ENCODE results near the gene PRPF39. TPM values are rescaled to one million over a fixed set of nuclear protein-coding genes. Genes with fewer than 3 reads are reported as not detected.

The PRPF39 gene, protein sequence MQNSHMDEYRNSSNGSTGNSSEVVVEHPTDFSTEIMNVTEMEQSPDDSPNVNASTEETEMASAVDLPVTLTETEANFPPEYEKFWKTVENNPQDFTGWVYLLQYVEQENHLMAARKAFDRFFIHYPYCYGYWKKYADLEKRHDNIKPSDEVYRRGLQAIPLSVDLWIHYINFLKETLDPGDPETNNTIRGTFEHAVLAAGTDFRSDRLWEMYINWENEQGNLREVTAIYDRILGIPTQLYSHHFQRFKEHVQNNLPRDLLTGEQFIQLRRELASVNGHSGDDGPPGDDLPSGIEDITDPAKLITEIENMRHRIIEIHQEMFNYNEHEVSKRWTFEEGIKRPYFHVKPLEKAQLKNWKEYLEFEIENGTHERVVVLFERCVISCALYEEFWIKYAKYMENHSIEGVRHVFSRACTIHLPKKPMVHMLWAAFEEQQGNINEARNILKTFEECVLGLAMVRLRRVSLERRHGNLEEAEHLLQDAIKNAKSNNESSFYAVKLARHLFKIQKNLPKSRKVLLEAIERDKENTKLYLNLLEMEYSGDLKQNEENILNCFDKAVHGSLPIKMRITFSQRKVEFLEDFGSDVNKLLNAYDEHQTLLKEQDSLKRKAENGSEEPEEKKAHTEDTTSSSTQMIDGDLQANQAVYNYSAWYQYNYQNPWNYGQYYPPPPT
- total RNA-seq, result 48.1 and 50.5 TPM in 2 replicates

DNA sequence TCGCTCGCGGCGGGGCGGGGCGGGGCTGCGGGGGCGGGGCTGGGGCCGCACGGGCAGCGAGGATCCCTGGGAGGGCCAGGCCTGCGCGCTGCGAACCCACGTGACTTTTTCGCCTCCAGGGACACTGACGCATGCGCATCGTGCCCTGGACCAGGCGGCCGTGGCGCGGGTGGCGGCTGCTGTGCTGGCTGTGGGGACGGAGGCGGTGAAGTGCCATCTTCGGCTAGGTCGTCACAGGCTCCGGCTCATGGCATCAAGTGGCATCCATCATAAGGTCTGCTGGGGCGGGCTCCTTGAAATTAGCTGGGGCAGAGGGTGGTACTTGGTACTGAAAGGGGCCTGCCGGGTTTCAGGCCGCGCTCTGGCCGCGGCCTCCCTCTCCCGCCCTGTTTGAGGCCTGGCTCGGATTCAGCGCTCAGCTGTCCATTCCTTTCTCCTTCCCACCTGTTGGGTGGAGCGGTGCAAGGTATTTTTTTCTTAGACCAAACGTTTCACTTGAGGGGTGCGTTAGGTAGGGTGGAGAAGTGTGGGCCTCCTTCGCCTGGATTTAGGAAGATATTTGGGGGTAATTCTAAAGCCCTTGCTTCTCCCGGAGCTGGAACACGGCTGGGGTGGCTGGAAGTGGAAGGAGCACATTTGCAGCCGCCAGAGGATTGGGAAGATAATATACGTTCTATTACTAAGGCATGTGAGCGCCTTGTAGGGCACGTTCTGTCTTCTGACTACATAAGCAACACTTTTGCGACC is at the start of gene PRPF39:
PRPF39 (plus strand) TSS at position 141 of the 747 bp plus-strand sequence. CDS start 11,124 bp downstream, outside the sequence.
- peaks cover 25% of the 10 kb centered on the region for H3K36me3 Mint-ChIP-seq (ENCODE audit: low read depth)
- DNase-seq, result peak; percentile 99
- peaks cover 35% of the 10 kb centered on the region for H3K4me1 Mint-ChIP-seq
- intact Hi-C loops (cut with micrococcal nuclease), result loop anchor here (1.0 to 2.0 kb wide), 4 partner anchors 50 to 187 kb away; partner anchors contain the start of genes FKBP3, MIS18BP1 and TOGARAM1
- H3K4me3 Mint-ChIP-seq, result peak within 1 kb of the TSS; percentile 98
- peak within 1 kb of the TSS; percentile 98 for H3K27ac Mint-ChIP-seq
- no peaks in the 10 kb centered on the region for H3K9me3 Mint-ChIP-seq
- no peaks in the 10 kb centered on the region for H3K27me3 Mint-ChIP-seq

DNA sequence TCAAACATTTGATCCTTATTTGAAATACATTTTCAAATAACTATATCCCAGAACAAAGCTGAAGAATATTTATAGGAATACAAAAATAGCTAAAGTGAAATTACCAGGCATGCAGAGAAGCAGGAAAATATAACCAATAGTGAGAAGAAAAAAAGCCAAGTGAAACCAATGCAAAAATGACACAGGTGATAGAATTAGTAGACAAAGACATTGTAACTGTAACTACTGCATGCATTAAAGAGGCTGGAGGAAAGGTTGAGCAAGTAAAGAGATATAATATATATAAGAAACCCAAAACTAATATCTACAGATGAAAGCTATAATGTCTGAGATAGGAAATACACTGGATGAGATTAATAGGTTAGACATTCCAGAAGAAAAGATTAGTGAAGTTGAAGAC is 49.2 kb upstream of the PRPF39 start:
- intact Hi-C loops (cut with micrococcal nuclease), result no loop called here
- Mint-ChIP-seq H3K27ac (no peak overlapping the region), H3K36me3 (ENCODE audit: low read depth) (peaks cover 34% of the 10 kb centered on the region), H3K27me3 (no peaks in the 10 kb centered on the region), H3K4me1 (no peaks in the 10 kb centered on the region), H3K4me3 (no peak overlapping the region), H3K9me3 (no peaks in the 10 kb centered on the region)
- no peak for DNase-seq

DNA sequence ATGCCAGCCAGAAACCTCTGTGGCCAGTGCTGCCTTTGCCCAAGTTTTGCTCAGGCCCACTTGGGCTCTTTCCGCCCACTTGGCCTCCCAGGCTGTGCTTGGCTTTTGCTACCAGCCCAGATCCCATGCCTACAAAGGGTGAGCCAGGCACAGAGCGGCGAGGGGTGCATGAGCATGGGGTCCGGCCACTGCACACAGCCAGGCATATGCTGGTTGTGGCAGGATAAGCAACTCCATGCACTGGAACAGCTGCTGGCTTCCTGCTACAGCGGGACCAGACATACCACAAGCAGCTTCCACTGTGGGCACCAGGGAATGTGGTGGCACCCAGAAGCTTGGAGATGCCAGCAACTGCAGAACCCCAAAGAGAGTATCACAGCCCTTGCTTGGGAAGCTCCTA is 45.7 kb upstream of the PRPF39 start:
- DNase-seq, result no peak
- Mint-ChIP-seq H3K4me1 (no peaks in the 10 kb centered on the region), H3K9me3 (peaks cover 4% of the 10 kb centered on the region), H3K4me3 (no peak overlapping the region), H3K36me3 (ENCODE audit: low read depth) (peaks cover 37% of the 10 kb centered on the region), H3K27ac (no peak overlapping the region), H3K27me3 (no peaks in the 10 kb centered on the region)
- intact Hi-C loops (cut with micrococcal nuclease), result no loop called here

DNA sequence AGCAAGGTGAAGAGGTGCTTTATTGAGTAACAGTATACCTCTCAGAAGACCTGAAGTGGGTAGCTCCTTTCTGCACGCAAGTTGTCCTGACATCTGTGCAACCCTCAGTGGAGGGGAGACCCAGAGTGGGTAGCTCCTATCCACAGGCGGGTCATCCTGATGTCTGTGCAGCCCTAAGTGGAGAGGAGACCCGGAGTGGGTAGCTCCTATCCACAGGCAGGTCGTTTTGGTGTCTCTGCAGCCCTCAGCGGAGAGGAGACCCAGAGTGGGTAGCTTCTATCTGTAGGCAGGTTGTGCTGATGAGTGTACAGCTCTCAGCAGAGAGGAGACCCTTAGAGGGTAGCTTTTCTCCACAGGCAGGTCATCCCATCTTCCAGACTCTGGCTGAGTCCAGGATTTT is 45.1 kb upstream of the PRPF39 start:
- H3K9me3 Mint-ChIP-seq, result peaks cover 4% of the 10 kb centered on the region
- H3K4me1 Mint-ChIP-seq, result no peaks in the 10 kb centered on the region
- DNase-seq, result peak; percentile 50
- H3K27me3 Mint-ChIP-seq, result no peaks in the 10 kb centered on the region
- intact Hi-C loops (cut with micrococcal nuclease), result no loop called here
- peaks cover 35% of the 10 kb centered on the region for H3K36me3 Mint-ChIP-seq (ENCODE audit: low read depth)
- H3K27ac Mint-ChIP-seq, result no peak overlapping the region
- H3K4me3 Mint-ChIP-seq, result no peak overlapping the region

DNA sequence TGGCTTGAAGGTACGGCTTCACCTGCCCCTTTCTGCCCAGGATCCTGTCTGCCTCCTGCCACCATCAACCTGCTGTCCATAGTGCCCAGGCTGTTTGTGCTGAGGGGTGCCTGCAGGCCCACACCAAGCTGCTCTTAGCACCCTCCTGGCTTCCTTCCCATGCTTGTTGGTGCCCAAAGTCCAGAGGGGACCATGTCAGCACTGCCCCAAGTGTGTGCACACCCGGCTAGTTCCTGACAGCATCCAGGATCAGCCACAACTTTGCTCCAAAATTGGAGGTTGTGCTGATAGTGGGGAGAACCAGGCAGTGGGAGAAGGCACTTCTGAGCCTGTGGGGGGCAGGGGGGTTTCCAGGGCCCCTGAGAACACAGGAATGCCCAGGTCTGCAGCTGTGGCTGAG is 44.5 kb upstream of the PRPF39 start:
- Mint-ChIP-seq H3K9me3 (peaks cover 4% of the 10 kb centered on the region), H3K27me3 (no peaks in the 10 kb centered on the region), H3K36me3 (ENCODE audit: low read depth) (peaks cover 34% of the 10 kb centered on the region), H3K4me3 (no peak overlapping the region), H3K4me1 (no peaks in the 10 kb centered on the region), H3K27ac (no peak overlapping the region)
- intact Hi-C loops (cut with micrococcal nuclease), result no loop called here
- no peak for DNase-seq

DNA sequence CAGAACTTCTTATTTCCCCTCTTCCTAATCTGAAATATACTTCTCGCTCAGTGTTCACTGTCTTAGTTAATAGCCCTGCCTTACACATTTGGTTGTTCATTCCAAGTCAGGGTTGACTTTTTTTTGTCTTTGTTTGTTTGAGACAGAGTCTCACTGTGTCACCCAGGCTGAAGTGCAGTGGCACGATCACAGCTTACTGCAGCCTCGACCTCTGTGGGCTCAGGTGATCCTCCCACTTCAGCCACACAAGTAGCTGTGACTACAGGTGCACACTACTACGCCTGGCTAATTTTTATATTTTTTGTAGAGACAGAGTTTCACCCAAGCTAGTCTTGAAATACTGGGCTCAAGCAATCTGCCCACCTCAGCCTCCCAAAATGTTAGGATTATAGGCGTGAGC is 42.3 kb upstream of the PRPF39 start:
- H3K36me3 Mint-ChIP-seq (ENCODE audit: low read depth), result peaks cover 27% of the 10 kb centered on the region
- no peak for DNase-seq
- intact Hi-C loops (cut with micrococcal nuclease), result no loop called here
- no peaks in the 10 kb centered on the region for H3K4me1 Mint-ChIP-seq
- H3K27me3 Mint-ChIP-seq, result no peaks in the 10 kb centered on the region
- H3K4me3 Mint-ChIP-seq, result no peak overlapping the region
- H3K27ac Mint-ChIP-seq, result no peak overlapping the region
- H3K9me3 Mint-ChIP-seq, result peaks cover 4% of the 10 kb centered on the region

DNA sequence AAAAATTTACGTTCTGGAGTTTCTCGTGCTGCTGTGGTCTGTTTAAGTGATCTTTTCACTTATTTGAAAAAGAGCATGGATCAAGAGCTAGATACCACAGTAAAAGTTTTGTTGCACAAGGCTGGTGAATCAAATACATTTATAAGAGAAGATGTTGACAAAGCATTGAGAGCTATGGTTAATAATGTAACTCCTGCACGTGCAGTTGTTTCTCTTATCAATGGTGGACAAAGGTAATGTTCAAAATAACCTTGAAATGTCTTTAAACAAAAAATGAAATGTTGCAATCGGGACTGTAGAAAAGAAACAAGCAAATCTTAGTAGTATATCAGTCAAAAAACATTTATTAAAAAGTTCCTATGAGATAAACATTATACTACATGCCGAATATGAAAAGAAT is 39.3 kb upstream of the PRPF39 start:
- DNase-seq, result no peak
- H3K4me3 Mint-ChIP-seq, result no peak overlapping the region
- H3K9me3 Mint-ChIP-seq, result peaks cover 4% of the 10 kb centered on the region
- H3K4me1 Mint-ChIP-seq, result no peaks in the 10 kb centered on the region
- intact Hi-C loops (cut with micrococcal nuclease), result no loop called here
- H3K36me3 Mint-ChIP-seq (ENCODE audit: low read depth), result peaks cover 17% of the 10 kb centered on the region
- H3K27ac Mint-ChIP-seq, result no peak overlapping the region
- H3K27me3 Mint-ChIP-seq, result no peaks in the 10 kb centered on the region

DNA sequence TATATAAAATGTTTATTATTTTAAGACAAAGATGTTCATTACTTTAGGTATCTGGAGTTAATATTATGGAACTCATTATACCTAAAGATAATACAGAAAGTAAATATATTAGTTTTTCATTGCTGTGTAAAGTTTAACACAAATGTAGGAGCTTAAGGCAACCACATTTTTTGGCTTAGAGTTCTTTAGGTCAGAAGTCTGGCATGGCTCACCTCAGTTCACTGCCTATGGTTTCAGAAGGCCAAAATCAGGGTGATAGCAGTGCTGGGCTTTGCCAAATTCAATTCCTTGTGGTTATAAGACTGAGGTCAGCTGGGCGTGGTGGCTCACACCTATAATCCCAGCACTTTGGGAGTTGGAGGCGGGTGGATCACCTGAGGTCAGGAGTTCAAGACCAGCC is 35.5 kb upstream of the PRPF39 start:
- Mint-ChIP-seq H3K27me3 (no peaks in the 10 kb centered on the region), H3K27ac (no peak overlapping the region), H3K4me1 (no peaks in the 10 kb centered on the region), H3K4me3 (no peak overlapping the region), H3K36me3 (ENCODE audit: low read depth) (peaks cover 14% of the 10 kb centered on the region), H3K9me3 (no peaks in the 10 kb centered on the region)
- intact Hi-C loops (cut with micrococcal nuclease), result no loop called here
- no peak for DNase-seq

DNA sequence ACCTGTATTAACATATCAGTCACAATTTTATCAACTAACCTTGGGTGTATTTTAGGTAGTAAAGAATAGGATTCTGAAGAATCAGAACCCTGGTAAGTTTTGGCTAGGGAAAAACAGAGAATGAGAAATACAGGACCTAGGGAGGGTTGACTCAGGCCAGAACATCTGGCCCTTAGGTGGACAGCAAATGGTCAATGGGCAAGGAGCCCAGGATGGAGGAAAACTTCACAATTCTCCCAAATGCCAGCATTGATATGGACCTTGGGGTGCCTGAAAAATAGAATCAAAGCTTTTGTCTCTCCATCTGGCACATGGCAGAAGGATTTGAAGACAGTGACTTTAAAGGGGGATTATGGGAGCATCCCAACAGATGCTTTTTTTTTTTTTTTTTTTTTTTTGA is 32.7 kb upstream of the PRPF39 start:
- intact Hi-C loops (cut with micrococcal nuclease), result no loop called here
- H3K4me1 Mint-ChIP-seq, result no peaks in the 10 kb centered on the region
- H3K9me3 Mint-ChIP-seq, result no peaks in the 10 kb centered on the region
- H3K36me3 Mint-ChIP-seq (ENCODE audit: low read depth), result peaks cover 23% of the 10 kb centered on the region
- H3K27me3 Mint-ChIP-seq, result no peaks in the 10 kb centered on the region
- no peak overlapping the region for H3K4me3 Mint-ChIP-seq
- H3K27ac Mint-ChIP-seq, result no peak overlapping the region
- DNase-seq, result no peak

DNA sequence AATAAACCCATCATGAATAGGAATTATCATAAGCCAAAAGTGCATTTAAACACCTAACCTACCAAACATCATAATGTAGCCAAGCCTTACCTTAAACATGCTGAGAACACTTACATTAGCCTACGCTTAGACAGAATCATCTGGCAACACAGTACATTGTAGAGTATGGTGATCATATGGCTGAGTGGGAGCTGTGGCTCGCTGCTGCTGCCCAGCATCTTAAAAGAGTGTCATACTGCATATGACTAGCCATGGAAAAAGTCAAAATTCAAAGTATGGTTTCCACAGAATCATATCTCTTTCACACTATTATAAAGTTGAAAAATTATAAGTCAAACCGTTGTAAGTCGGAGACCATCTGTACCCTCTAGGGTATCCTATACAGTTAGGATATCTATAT is 32.0 kb upstream of the PRPF39 start:
- H3K27ac Mint-ChIP-seq, result no peak overlapping the region
- no peak overlapping the region for H3K4me3 Mint-ChIP-seq
- no peak for DNase-seq
- peaks cover 3% of the 10 kb centered on the region for H3K9me3 Mint-ChIP-seq
- H3K36me3 Mint-ChIP-seq (ENCODE audit: low read depth), result peaks cover 23% of the 10 kb centered on the region
- H3K27me3 Mint-ChIP-seq, result no peaks in the 10 kb centered on the region
- intact Hi-C loops (cut with micrococcal nuclease), result no loop called here
- H3K4me1 Mint-ChIP-seq, result no peaks in the 10 kb centered on the region

DNA sequence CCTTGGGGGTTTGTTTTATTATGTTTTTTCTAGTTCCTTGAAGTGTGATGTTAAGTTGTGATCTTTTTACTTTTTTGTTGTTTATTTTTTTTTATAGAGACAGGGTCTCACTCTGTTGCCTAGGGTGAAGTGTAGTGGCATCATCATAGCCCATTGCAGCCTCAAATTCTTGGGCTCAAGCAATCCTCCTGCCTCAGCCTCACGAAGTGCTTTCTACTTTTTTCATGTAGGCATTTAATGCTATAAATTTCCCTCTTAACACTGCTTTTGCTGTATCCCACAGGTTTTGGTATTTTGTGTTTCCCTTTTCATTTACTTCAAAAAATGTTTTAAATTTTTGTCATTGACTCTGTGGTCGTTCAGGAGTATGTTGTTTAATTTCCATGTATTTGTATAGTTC is 26.6 kb upstream of the PRPF39 start:
- H3K36me3 Mint-ChIP-seq (ENCODE audit: low read depth), result peaks cover 34% of the 10 kb centered on the region
- no peaks in the 10 kb centered on the region for H3K27me3 Mint-ChIP-seq
- H3K27ac Mint-ChIP-seq, result no peak overlapping the region
- DNase-seq, result no peak
- peaks cover 3% of the 10 kb centered on the region for H3K9me3 Mint-ChIP-seq
- no peak overlapping the region for H3K4me3 Mint-ChIP-seq
- intact Hi-C loops (cut with micrococcal nuclease), result no loop called here
- H3K4me1 Mint-ChIP-seq, result peaks cover 3% of the 10 kb centered on the region

DNA sequence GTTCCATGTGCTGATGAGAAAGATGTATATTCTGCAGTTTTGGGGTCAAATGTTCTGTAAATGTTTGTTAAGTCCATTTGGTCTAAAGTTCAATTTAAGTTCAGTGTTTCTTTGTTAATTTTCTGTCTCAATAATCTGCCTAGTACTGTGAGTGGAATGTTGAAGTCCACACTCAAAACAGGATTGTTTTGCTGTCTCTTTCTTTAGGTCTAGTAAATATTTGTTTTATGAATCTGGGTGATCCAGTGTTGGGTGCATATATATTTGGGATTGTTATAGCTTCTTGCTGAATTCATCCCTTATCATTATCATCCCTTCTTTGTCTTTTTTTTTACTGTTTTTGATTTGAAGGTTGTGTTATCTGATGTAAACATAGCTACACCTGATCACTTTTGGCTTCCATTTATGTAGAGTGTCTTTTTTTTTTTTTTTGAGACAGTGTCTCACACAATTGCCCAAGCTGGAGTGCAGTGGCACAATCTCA is 26.0 kb upstream of the PRPF39 start:
- H3K27ac Mint-ChIP-seq, result no peak overlapping the region

DNA sequence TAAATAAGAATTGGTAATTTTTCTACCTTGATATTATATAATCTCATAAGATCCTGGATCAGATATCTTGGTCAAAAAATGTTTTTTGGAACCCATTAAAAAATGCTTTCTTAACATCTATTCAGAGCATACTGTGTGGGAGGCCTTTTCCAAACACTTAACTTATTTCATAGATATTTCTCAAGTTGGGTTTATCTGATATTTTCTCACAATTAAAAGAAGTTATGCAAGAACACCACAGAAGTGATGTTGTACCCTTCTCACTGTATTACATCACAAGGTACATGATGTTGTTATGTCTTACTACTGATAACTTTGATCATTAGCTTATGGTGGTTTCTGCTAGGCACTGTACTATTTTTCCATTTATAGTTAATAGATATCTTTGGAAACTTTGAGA is 23.4 kb upstream of the PRPF39 start:
- intact Hi-C loops (cut with micrococcal nuclease), result no loop called here

More for the DNA sequence above, 26.0 kb upstream of the PRPF39 start:
- Mint-ChIP-seq H3K4me1 (peaks cover 3% of the 10 kb centered on the region), H3K4me3 (no peak overlapping the region), H3K9me3 (peaks cover 3% of the 10 kb centered on the region), H3K27me3 (no peaks in the 10 kb centered on the region), H3K36me3 (ENCODE audit: low read depth) (peaks cover 31% of the 10 kb centered on the region)
- DNase-seq, result no peak
- intact Hi-C loops (cut with micrococcal nuclease), result no loop called here

DNA sequence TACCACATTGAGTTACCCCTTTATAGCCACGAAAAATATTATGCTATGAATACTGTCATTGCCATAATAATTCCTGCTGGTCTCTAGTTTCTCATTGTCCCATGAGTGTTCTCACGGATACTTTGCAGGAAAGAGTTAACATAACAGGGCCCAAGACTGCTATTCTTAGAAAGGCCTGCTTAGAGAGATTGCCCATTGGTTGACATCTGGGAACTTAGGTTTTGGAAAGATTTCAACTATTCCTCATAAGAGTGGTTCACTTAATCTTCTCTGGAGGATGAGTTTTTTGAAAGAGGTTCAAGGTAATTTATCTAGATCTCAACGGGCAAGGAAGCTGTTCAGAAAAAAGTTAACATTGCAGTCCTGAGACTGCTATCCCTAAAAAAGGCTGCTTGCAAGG is 18.4 kb upstream of the PRPF39 start:
- intact Hi-C loops (cut with micrococcal nuclease), result no loop called here
- Mint-ChIP-seq H3K9me3 (peaks cover 9% of the 10 kb centered on the region), H3K4me3 (no peak overlapping the region), H3K4me1 (peaks cover 4% of the 10 kb centered on the region), H3K36me3 (ENCODE audit: low read depth) (peaks cover 9% of the 10 kb centered on the region), H3K27ac (no peak overlapping the region), H3K27me3 (no peaks in the 10 kb centered on the region)
- DNase-seq, result no peak

More for the DNA sequence above, 23.4 kb upstream of the PRPF39 start:
- H3K36me3 Mint-ChIP-seq (ENCODE audit: low read depth), result peaks cover 29% of the 10 kb centered on the region
- DNase-seq, result no peak
- no peak overlapping the region for H3K27ac Mint-ChIP-seq
- H3K27me3 Mint-ChIP-seq, result no peaks in the 10 kb centered on the region
- no peak overlapping the region for H3K4me3 Mint-ChIP-seq
- H3K9me3 Mint-ChIP-seq, result peaks cover 12% of the 10 kb centered on the region
- H3K4me1 Mint-ChIP-seq, result peaks cover 5% of the 10 kb centered on the region
